Measurements from ENCODE around the gene ADARB1. TPM values are rescaled to one million over a fixed set of nuclear protein-coding genes. Genes with fewer than 3 reads are reported as not detected.

Gene ADARB1
- total and polyA plus RNA-seq, 9 donors = 17.3 to 32.1 (median 25.2) TPM

DNA sequence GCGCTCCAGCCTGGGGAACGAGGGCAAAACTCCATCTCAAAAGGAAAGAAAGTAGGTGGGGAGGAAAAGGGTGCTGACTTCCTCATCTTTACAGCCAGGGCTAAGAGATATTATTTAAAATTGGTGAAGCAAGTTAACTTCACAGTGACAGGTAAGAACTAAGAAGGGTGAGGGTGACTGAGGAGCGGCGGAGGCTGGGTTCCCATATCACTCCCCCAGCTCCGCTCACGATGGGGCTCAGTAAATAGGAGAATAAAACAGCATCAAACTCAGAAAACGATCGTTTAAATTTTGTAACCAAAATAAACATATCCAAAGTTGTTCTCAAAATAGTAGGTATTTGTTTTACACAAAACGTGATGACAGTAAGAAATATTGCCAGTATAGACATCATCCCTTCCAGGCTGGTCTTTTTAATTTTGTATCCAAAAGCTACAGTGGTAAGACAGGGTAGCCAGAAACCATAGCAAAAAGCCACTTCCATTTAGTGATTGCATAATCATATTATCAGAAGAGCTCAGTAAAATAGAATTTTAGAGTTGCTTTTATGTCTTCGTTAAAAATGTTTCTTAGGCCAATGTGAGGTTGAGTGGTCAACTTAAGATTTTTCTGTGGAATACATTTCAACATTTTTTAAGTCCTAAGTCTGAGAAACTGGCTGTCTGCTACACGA is 26.2 kb upstream of the ADARB1 start:
- Histone ChIP-seq H3K9me3 (replicated peaks; ENCODE audit: control insufficient read depth, low read depth, low read length) (peaks cover 13% of the 10 kb centered on the region), H3K36me3 (ENCODE audit: control insufficient read depth, insufficient read depth, low read length) (no peaks in the 10 kb centered on the region), H3K27me3 (ENCODE audit: control insufficient read depth, insufficient read depth, low read length) (no peaks in the 10 kb centered on the region), H3K27ac (ENCODE audit: low read length) (no peak overlapping the region), H3K4me1 (ENCODE audit: control insufficient read depth, insufficient read depth, low read length) (peaks cover 31% of the 10 kb centered on the region), H3K4me3 (ENCODE audit: low read length) (no peak overlapping the region)
- WGBS (ENCODE audit: insufficient coverage) = no CpG with 5 or more reads among the region's 11 CpGs
- DNase-seq = no peak

DNA sequence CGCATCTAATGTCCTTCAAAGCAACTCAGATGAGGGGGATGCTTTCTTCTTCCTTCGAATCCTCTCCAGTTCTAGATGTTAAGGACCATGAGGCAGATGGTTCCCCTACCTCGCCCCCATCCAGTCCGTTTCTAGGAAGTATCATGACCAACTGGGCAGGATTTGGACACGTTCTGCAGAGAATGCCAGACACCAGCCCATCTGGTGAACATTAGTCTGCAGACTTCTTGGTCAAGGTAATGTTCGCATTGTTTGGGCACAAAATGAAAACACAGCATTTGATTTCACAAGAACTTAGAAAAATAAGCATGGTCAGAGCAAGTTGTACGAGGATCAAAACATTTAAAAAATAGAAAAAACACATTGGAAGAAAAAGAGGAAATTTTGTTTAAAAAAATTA is 25.4 kb upstream of the ADARB1 start:
- Histone ChIP-seq H3K27ac (ENCODE audit: low read length) (no peak overlapping the region), H3K4me3 (ENCODE audit: low read length) (no peak overlapping the region), H3K27me3 (ENCODE audit: control insufficient read depth, insufficient read depth, low read length) (no peaks in the 10 kb centered on the region), H3K9me3 (replicated peaks; ENCODE audit: control insufficient read depth, low read depth, low read length) (peaks cover 13% of the 10 kb centered on the region), H3K4me1 (ENCODE audit: control insufficient read depth, insufficient read depth, low read length) (peaks cover 38% of the 10 kb centered on the region), H3K36me3 (ENCODE audit: control insufficient read depth, insufficient read depth, low read length) (no peaks in the 10 kb centered on the region)
- no peak for DNase-seq
- 76% methylated on average over 2 of the region's 7 CpGs for WGBS (ENCODE audit: insufficient coverage)

DNA sequence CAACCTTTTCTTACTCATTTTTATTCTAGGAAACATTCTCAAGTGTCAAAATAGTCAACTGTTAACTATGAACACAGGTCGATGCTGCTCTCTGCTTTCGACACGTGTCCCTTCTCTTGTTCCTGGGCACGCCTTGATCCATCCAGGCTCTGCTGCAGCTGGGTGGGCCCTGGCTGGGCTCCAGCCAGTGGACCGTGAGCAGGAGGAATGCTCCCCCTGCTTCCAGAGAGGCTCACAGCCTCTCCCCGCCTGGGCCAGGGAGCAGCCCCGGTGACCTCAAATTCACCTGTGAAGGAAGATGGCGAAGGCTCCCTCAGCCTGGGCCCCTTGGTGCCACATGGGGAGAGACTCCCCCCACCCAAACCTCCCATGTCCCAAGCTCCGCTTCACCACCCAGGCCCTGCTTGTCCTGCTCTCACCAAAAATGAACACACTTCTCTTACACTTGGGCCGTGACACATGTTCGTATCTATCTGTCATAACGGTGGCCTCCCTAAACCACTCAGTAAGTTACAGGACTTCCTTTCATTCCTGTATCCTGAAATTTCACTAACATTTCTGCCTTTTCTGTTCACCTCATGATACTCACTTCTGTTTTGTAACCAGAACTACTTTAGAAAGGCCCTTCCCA is 24.6 kb upstream of the ADARB1 start:
- no peak overlapping the region for H3K4me3 ChIP-seq (ENCODE audit: low read length)
- peak overlapping the region; percentile 75 for H3K27ac ChIP-seq (ENCODE audit: low read length)
- peaks cover 47% of the 10 kb centered on the region for H3K4me1 ChIP-seq (ENCODE audit: control insufficient read depth, insufficient read depth, low read length)
- H3K9me3 ChIP-seq (replicated peaks; ENCODE audit: control insufficient read depth, low read depth, low read length) = peaks cover 13% of the 10 kb centered on the region
- no peaks in the 10 kb centered on the region for H3K27me3 ChIP-seq (ENCODE audit: control insufficient read depth, insufficient read depth, low read length)
- WGBS (ENCODE audit: insufficient coverage) = 49% methylated on average over 12 of the region's 12 CpGs
- DNase-seq = peak; percentile 68
- H3K36me3 ChIP-seq (ENCODE audit: control insufficient read depth, insufficient read depth, low read length) = no peaks in the 10 kb centered on the region

DNA sequence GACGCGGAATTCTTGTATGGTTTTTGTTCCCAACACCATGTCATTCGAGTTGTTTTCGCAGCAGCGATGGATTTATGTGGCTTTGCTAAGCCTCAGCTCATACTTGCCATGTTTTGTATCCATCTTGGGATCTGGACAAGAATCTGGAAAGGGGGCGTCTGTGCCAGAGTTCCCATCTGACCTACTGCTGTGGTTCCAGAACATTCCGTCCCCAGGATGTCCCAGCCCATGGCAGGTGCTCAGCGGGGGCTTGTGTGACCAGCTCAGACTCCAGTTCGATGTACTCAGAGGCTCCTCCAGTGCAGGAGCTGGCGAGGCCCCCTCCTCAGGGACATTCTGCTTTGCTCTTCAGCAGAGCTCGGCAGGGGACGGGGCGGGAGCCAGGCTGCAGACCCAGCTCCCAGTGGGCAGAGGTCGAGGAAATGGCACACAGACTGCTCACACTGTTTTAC is 24.0 kb upstream of the ADARB1 start:
- no peaks in the 10 kb centered on the region for H3K36me3 ChIP-seq (ENCODE audit: control insufficient read depth, insufficient read depth, low read length)
- no peak overlapping the region for H3K4me3 ChIP-seq (ENCODE audit: low read length)
- 42% methylated on average over 9 of the region's 14 CpGs for WGBS (ENCODE audit: insufficient coverage)
- H3K27me3 ChIP-seq (ENCODE audit: control insufficient read depth, insufficient read depth, low read length) = no peaks in the 10 kb centered on the region
- H3K9me3 ChIP-seq (replicated peaks; ENCODE audit: control insufficient read depth, low read depth, low read length) = peaks cover 13% of the 10 kb centered on the region
- peak; percentile 65 for DNase-seq
- H3K27ac ChIP-seq (ENCODE audit: low read length) = peak overlapping the region; percentile 75
- H3K4me1 ChIP-seq (ENCODE audit: control insufficient read depth, insufficient read depth, low read length) = peaks cover 49% of the 10 kb centered on the region

DNA sequence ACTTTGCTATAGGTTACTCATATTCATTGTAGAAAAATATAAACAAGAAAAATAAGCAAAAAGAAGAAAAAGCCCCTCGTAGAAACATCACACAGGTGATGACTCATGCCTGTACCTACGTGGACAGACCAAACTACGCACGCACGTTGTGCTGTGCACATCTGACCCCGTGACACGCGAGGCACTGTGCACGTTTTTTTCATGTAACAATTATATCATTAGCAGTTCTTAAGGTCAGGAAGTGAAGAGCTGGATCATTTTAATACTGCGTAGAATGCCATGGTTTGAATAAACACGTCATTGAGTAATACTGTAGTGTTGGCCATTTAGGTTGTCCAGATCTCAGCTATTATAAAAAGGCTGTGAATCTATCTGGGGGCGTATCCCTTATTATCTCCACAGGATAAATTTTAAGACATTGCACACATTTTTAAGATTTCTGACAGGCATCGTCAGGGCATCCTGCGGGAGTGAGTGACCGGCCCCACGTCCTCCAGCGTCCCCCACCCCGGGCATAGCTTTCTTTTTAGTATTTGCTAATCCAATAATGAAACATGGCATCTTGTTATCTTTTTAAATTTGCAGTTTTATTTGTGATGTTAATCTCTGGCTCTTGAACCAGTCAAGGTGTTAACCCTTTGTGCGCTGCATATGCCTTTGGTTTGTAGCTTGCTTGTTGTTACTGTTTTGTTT is 23.4 kb upstream of the ADARB1 start:
- Histone ChIP-seq H3K27ac (ENCODE audit: low read length) (peak overlapping the region; percentile 25), H3K27me3 (ENCODE audit: control insufficient read depth, insufficient read depth, low read length) (no peaks in the 10 kb centered on the region), H3K36me3 (ENCODE audit: control insufficient read depth, insufficient read depth, low read length) (no peaks in the 10 kb centered on the region), H3K9me3 (replicated peaks; ENCODE audit: control insufficient read depth, low read depth, low read length) (peaks cover 12% of the 10 kb centered on the region), H3K4me1 (ENCODE audit: control insufficient read depth, insufficient read depth, low read length) (peaks cover 52% of the 10 kb centered on the region), H3K4me3 (ENCODE audit: low read length) (no peak overlapping the region)
- no peak for DNase-seq
- WGBS (ENCODE audit: insufficient coverage) = 82% methylated on average over 4 of the region's 19 CpGs

DNA sequence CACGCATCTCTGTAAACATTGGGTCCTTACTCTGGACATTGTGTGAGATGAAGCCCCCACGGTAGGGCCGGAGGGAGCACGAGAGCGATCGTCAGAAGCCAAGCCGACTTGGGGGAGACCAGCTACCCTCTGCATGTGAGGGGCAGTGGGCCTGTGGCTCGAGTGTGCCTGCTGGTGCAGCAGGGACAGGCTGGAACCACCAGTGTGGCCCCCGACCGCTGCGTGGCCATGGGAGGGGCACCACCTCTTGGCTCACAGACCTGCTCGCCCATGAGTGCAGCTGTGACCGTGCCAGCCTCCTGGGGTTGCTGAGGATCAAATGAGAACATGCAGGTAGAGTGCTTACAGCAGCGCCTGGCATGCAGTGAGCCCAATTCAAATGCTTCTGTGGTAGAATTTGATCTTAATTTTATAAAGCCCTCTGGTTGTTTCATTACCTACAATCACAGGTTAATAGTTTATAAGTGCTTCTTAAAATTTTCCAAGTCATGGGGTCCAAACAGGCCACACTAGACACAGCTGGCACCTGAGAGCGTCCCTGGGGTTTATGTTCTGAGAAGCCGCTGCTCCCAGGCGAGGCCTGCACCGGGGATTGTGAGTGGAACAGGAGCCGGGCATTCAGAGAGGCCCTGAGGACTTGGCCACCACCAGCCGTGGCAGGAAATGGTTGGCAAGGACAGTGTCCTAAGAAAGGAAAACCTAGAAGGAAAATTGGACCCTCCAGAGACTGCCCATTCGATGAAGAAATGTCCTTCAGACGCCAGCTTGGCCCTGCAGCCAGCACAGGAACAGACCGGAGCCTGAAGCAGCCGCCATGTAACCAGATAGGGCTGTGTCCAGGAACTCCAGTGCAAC is 22.6 kb upstream of the ADARB1 start:
- no peak for DNase-seq
- H3K36me3 ChIP-seq (ENCODE audit: control insufficient read depth, insufficient read depth, low read length) = no peaks in the 10 kb centered on the region
- peaks cover 7% of the 10 kb centered on the region for H3K9me3 ChIP-seq (replicated peaks; ENCODE audit: control insufficient read depth, low read depth, low read length)
- H3K27ac ChIP-seq (ENCODE audit: low read length) = no peak overlapping the region
- 72% methylated on average over 23 of the region's 24 CpGs for WGBS (ENCODE audit: insufficient coverage)
- H3K4me3 ChIP-seq (ENCODE audit: low read length) = no peak overlapping the region
- peaks cover 58% of the 10 kb centered on the region for H3K4me1 ChIP-seq (ENCODE audit: control insufficient read depth, insufficient read depth, low read length)
- H3K27me3 ChIP-seq (ENCODE audit: control insufficient read depth, insufficient read depth, low read length) = no peaks in the 10 kb centered on the region

DNA sequence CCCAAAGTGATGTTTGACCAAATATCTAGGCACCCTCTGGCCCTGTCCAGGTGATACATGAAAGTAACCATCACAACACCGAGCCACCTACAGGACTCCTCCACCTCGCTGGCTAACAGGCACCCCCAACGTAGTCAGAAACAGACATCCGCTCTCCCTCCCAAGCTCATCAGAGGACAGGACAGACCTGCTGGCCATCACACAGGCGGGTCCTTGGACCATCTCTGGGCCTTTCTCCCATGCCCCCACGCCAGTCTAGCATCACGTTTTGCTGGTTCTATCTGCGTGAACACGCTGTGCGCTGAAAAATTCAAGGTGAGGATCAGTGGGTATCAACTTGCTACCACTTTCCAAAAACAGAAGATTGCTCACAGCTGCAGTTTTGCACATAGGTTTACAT is 21.4 kb upstream of the ADARB1 start:
- no peak for DNase-seq
- H3K27me3 ChIP-seq (ENCODE audit: control insufficient read depth, insufficient read depth, low read length) = peaks cover 2% of the 10 kb centered on the region
- WGBS (ENCODE audit: insufficient coverage) = 79% methylated on average over 10 of the region's 10 CpGs
- no peaks in the 10 kb centered on the region for H3K9me3 ChIP-seq (replicated peaks; ENCODE audit: control insufficient read depth, low read depth, low read length)
- H3K36me3 ChIP-seq (ENCODE audit: control insufficient read depth, insufficient read depth, low read length) = no peaks in the 10 kb centered on the region
- H3K27ac ChIP-seq (ENCODE audit: low read length) = no peak overlapping the region
- H3K4me3 ChIP-seq (ENCODE audit: low read length) = no peak overlapping the region
- H3K4me1 ChIP-seq (ENCODE audit: control insufficient read depth, insufficient read depth, low read length) = peaks cover 60% of the 10 kb centered on the region

DNA sequence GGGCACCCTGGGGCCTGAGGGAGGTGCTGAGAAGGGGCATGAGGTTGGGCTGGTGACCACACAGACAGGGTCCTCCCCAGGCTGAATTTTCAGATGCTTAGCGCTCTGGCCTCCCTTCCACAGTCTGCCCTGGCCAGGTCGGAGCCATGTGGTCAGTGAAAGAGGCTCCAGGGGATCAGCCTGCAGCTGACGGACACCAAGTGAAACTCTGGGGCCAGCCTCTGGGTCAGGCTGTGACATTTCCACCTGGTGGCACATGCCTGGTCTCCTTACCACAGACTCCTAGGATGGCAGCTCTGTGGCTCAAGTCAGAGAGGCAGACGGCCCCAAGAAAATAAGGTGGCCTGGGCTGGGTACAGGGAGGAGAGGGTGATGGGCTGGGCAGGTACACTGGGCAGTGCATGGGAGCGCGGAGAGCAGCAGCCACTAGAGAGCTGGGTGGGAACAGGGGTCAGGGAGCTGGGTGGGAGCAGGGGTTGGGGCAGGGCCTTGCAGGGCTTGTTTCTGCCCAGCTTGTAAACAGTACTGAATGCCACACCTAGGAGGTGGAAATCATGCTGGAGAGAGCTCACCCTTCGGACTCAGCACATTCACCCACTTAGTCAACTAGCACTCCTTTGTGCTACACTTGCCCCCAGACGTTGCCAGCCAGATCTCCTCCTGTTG is 20.7 kb upstream of the ADARB1 start:
- no peaks in the 10 kb centered on the region for H3K36me3 ChIP-seq (ENCODE audit: control insufficient read depth, insufficient read depth, low read length)

DNA sequence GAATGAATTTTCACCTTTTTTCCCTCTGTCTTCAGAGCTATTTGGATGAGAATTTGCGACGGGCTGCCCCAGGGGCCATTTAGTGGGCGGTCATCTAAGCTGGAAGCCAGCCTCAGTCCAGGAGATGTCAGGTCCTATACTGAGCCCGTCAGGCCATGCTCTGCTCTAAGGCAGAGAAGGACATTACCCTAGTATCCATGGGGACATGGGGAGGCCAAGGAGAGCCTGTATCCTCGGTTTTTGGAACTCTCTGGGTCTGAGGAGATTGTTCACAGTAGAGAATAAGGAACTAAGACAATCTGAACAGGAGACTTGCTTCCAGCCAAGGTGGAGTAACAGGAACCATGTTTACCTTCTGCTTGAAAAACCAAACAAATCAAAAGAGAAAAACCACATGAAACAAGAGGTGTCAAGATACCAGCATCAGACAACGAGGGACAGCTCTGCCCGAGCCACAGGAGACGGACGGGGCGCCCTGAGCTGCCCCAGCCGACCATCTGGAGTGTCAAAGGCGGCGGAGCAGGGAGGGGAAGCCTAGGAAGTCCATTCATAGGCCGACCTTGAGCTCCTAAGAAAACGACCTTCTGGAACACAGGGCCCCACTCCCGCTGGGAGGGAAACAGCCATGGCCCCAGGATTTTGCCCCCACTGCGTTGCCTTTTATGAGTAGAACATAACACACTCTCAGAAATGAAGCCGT is 20.0 kb upstream of the ADARB1 start:
- Histone ChIP-seq H3K4me1 (ENCODE audit: control insufficient read depth, insufficient read depth, low read length) (peaks cover 58% of the 10 kb centered on the region), H3K9me3 (replicated peaks; ENCODE audit: control insufficient read depth, low read depth, low read length) (no peaks in the 10 kb centered on the region), H3K27ac (ENCODE audit: low read length) (no peak overlapping the region), H3K27me3 (ENCODE audit: control insufficient read depth, insufficient read depth, low read length) (peaks cover 2% of the 10 kb centered on the region), H3K36me3 (ENCODE audit: control insufficient read depth, insufficient read depth, low read length) (no peaks in the 10 kb centered on the region), H3K4me3 (ENCODE audit: low read length) (no peak overlapping the region)
- WGBS (ENCODE audit: insufficient coverage) = 71% methylated on average over 18 of the region's 18 CpGs
- no peak for DNase-seq

More for the DNA sequence above, 20.7 kb upstream of the ADARB1 start:
- no peak for DNase-seq
- H3K4me1 ChIP-seq (ENCODE audit: control insufficient read depth, insufficient read depth, low read length) = peaks cover 60% of the 10 kb centered on the region
- H3K4me3 ChIP-seq (ENCODE audit: low read length) = no peak overlapping the region
- H3K9me3 ChIP-seq (replicated peaks; ENCODE audit: control insufficient read depth, low read depth, low read length) = no peaks in the 10 kb centered on the region
- 71% methylated on average over 7 of the region's 8 CpGs for WGBS (ENCODE audit: insufficient coverage)
- H3K27me3 ChIP-seq (ENCODE audit: control insufficient read depth, insufficient read depth, low read length) = peaks cover 2% of the 10 kb centered on the region
- H3K27ac ChIP-seq (ENCODE audit: low read length) = peak overlapping the region; percentile 7

Measured in muscle of leg (tissue), 11 donors.